Mesenchymal stem cell (in vitro differentiated cells and primary cell): ENCODE data around the gene PARD3B.

Source experiments
- DNase-seq: peaks from one replicate; pipeline ENCODE4 v3.0.0-alpha.2; 2013
- H2AFZ ChIP-seq: one replicate; pipeline ENCODE4 v1.6.1; 2013; ENCODE audit warnings: low read depth, mild to moderate bottlenecking, control low read depth, inconsistent platforms, low read length, moderate library complexity
- H2AK5ac ChIP-seq: 2 replicates; pipeline ENCODE4 v1.6.1; 2013; ENCODE audit warnings: low read length, moderate library complexity, mild to moderate bottlenecking, inconsistent platforms; ENCODE audit not compliant: severe bottlenecking
- H2BK120ac ChIP-seq: one replicate; pipeline ENCODE4 v1.6.1; 2013; ENCODE audit warnings: low read depth, mild to moderate bottlenecking, inconsistent platforms, low read length, moderate library complexity
- H2BK12ac ChIP-seq, 2 experiments: one replicate each; pipeline ENCODE4 v1.6.1; 2013; ENCODE audit warnings: inconsistent platforms in 2 of 2, low read length in 2 of 2, mild to moderate bottlenecking in 2 of 2, moderate library complexity in 2 of 2, control low read depth in 1 of 2
- H2BK15ac ChIP-seq: one replicate; pipeline ENCODE4 v1.6.1; 2013; ENCODE audit warnings: mild to moderate bottlenecking, low read depth, inconsistent platforms; ENCODE audit not compliant: poor library complexity, severe bottlenecking
- H2BK5ac ChIP-seq: 2 replicates; pipeline ENCODE4 v1.6.1; 2013; ENCODE audit warnings: low read depth, mild to moderate bottlenecking, low read length, control low read depth, inconsistent platforms; ENCODE audit not compliant: poor library complexity, severe bottlenecking
- H3K14ac ChIP-seq, 2 experiments: one replicate each; pipeline ENCODE4 v1.6.1; 2013; ENCODE audit warnings: inconsistent platforms in 2 of 2, low read length in 2 of 2, control low read depth in 1 of 2, mild to moderate bottlenecking in 1 of 2, moderate library complexity in 1 of 2
- H3K18ac ChIP-seq, 2 experiments: one replicate each; pipeline ENCODE4 v1.6.1; 2013; ENCODE audit warnings: inconsistent platforms in 2 of 2, low read length in 2 of 2, control low read depth in 1 of 2, low read depth in 1 of 2, mild to moderate bottlenecking in 1 of 2
- H3K23ac ChIP-seq, 2 experiments: one replicate each; pipeline ENCODE4 v1.6.1; 2013; ENCODE audit warnings: inconsistent platforms in 2 of 2, low read length in 2 of 2, mild to moderate bottlenecking in 2 of 2, moderate library complexity in 2 of 2, control low read depth in 1 of 2
- H3K27ac ChIP-seq: 2 replicates; pipeline ENCODE4 v1.5.1; 2013; ENCODE audit warnings: mild to moderate bottlenecking, moderate library complexity, low read length, control low read depth, inconsistent platforms; ENCODE audit not compliant: poor library complexity, severe bottlenecking
- H3K27me3 ChIP-seq, 2 experiments: 2 replicates each; pipeline versions ENCODE4 v1.6.1 to v1.7.0; 2013; ENCODE audit warnings: low read length in 2 of 2, mild to moderate bottlenecking in 2 of 2, moderate library complexity in 2 of 2, control low read depth in 1 of 2, inconsistent platforms in 1 of 2; ENCODE audit not compliant: control insufficient read depth in 1 of 2, insufficient read depth in 1 of 2
- H3K36me3 ChIP-seq, 2 experiments: 2 replicates each; pipeline versions ENCODE4 v1.6.1 to v1.7.0; 2013; ENCODE audit warnings: low read length in 2 of 2, control low read depth in 1 of 2, inconsistent platforms in 1 of 2, low read depth in 1 of 2, mild to moderate bottlenecking in 1 of 2; ENCODE audit not compliant: insufficient read depth in 2 of 2, control insufficient read depth in 1 of 2
- H3K4ac ChIP-seq, 2 experiments: one replicate each; pipeline ENCODE4 v1.6.1; 2013; ENCODE audit warnings: inconsistent platforms in 2 of 2, low read length in 2 of 2, mild to moderate bottlenecking in 2 of 2, moderate library complexity in 2 of 2, control low read depth in 1 of 2, low read depth in 1 of 2
- H3K4me1 ChIP-seq: 2 replicates; pipeline ENCODE4 v1.6.1; 2013; ENCODE audit warnings: low read depth, low read length, control low read depth; ENCODE audit not compliant: control insufficient read depth, insufficient read depth
- H3K4me2 ChIP-seq: 2 replicates; pipeline ENCODE4 v1.6.1; 2013; ENCODE audit warnings: low read length, mild to moderate bottlenecking, inconsistent platforms; ENCODE audit not compliant: poor library complexity, severe bottlenecking
- H3K4me3 ChIP-seq, 2 experiments: 2 replicates each; pipeline versions ENCODE4 v1.5.1 to v1.7.0; 2013; ENCODE audit warnings: low read length in 2 of 2, mild to moderate bottlenecking in 2 of 2, control low read depth in 1 of 2, low read depth in 1 of 2; ENCODE audit not compliant: insufficient read depth in 1 of 2
- H3K79me1 ChIP-seq: replicated peaks from 2 replicates; pipeline ENCODE4 v1.6.1; 2013; ENCODE audit warnings: mild to moderate bottlenecking, control low read depth, low read length, inconsistent platforms; ENCODE audit not compliant: poor library complexity, severe bottlenecking
- H3K9ac ChIP-seq: 2 replicates; pipeline ENCODE4 v1.7.0; 2013; ENCODE audit warnings: mild to moderate bottlenecking, low read length, moderate library complexity
- H3K9me3 ChIP-seq: 2 replicates; pipeline ENCODE4 v1.7.0; 2013; ENCODE audit warnings: mild to moderate bottlenecking, low read length; ENCODE audit not compliant: control insufficient read depth
- H4K8ac ChIP-seq: one replicate; pipeline ENCODE4 v1.6.1; 2013; ENCODE audit warnings: inconsistent platforms, mild to moderate bottlenecking, low read length, moderate library complexity
- H4K91ac ChIP-seq: one replicate; pipeline ENCODE4 v1.6.1; 2013; ENCODE audit warnings: mild to moderate bottlenecking, low read length, inconsistent platforms
- WGBS: methylation state at CpG from one replicate; pipeline ENCODE4 v1.1.7; 2013; ENCODE audit warnings: mixed read lengths; 5-methylcytosine and 5-hydroxymethylcytosine counted together

The PARD3B gene

DNA sequence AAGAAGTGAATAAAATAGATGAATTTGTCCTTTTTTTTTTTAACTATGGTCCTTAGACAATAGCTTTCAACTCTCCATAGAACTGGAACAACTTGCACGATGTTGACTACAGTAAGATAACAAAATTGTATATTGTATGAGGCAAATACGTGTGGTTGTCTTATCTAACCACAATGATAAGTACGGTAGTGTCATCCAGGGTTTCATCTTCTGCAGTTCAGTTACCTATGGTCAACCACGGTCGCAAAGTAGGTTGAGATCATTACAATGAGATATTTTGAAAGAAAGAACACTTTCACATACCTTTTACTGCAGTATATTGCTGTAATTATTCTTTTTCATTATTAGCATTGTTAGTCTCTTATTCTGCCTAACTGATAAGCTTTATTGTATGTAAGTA is 295.2 kb downstream of the PARD3B start:
- peaks cover 3% of the 10 kb centered on the region for H3K4me1 ChIP-seq
- no peak overlapping the region for H2BK120ac ChIP-seq
- H3K27ac ChIP-seq = no peak overlapping the region
- H3K4me3 ChIP-seq = no peak overlapping the region
- H2BK12ac ChIP-seq = no peak overlapping the region
- H3K79me1 ChIP-seq = peaks cover 1% of the 10 kb centered on the region
- no peak overlapping the region for H3K18ac ChIP-seq
- H2AFZ ChIP-seq = no peak overlapping the region
- H2AK5ac ChIP-seq = no peak overlapping the region
- no peaks in the 10 kb centered on the region for H3K9me3 ChIP-seq
- WGBS = 83% methylated on average over 3 of the region's 5 CpGs
- H3K9ac ChIP-seq = no peak overlapping the region
- H3K4me2 ChIP-seq = no peak overlapping the region
- no peak overlapping the region for H4K8ac ChIP-seq
- no peaks in the 10 kb centered on the region for H3K27me3 ChIP-seq
- H3K23ac ChIP-seq = no peak overlapping the region
- H3K4ac ChIP-seq = no peak overlapping the region
- no peaks in the 10 kb centered on the region for H3K36me3 ChIP-seq
- no peak overlapping the region for H2BK5ac ChIP-seq
- no peak overlapping the region for H4K91ac ChIP-seq
- DNase-seq = no peak
- no peak overlapping the region for H3K14ac ChIP-seq
- no peak overlapping the region for H2BK15ac ChIP-seq

- no peak overlapping the region for H4K91ac ChIP-seq
- H3K14ac ChIP-seq = no peak overlapping the region
- peak overlapping the region; percentile 95 for H3K27ac ChIP-seq
- H3K23ac ChIP-seq = no peak overlapping the region
- no CpG with 5 or more reads among the region's 1 CpG for WGBS
- no peak overlapping the region for H2AK5ac ChIP-seq
- H3K4me2 ChIP-seq = no peak overlapping the region
- no peaks in the 10 kb centered on the region for H3K27me3 ChIP-seq
- peaks cover 3% of the 10 kb centered on the region for H3K4me1 ChIP-seq
- H2BK12ac ChIP-seq = no peak overlapping the region
- no peak overlapping the region for H3K4me3 ChIP-seq
- no peak overlapping the region for H2AFZ ChIP-seq
- no peak overlapping the region for H3K4ac ChIP-seq
- no peaks in the 10 kb centered on the region for H3K36me3 ChIP-seq
- H2BK15ac ChIP-seq = no peak overlapping the region
- no peak overlapping the region for H4K8ac ChIP-seq
- no peak overlapping the region for H3K18ac ChIP-seq
- no peak overlapping the region for H2BK120ac ChIP-seq
- H3K9me3 ChIP-seq = no peaks in the 10 kb centered on the region
- H2BK5ac ChIP-seq = no peak overlapping the region
- DNase-seq = no peak
- peaks cover 1% of the 10 kb centered on the region for H3K79me1 ChIP-seq
- H3K9ac ChIP-seq = peak overlapping the region; percentile 47
Observed at GRCh38 chr2:204842068-204842467, 296.8 kb downstream of the PARD3B start.

DNA sequence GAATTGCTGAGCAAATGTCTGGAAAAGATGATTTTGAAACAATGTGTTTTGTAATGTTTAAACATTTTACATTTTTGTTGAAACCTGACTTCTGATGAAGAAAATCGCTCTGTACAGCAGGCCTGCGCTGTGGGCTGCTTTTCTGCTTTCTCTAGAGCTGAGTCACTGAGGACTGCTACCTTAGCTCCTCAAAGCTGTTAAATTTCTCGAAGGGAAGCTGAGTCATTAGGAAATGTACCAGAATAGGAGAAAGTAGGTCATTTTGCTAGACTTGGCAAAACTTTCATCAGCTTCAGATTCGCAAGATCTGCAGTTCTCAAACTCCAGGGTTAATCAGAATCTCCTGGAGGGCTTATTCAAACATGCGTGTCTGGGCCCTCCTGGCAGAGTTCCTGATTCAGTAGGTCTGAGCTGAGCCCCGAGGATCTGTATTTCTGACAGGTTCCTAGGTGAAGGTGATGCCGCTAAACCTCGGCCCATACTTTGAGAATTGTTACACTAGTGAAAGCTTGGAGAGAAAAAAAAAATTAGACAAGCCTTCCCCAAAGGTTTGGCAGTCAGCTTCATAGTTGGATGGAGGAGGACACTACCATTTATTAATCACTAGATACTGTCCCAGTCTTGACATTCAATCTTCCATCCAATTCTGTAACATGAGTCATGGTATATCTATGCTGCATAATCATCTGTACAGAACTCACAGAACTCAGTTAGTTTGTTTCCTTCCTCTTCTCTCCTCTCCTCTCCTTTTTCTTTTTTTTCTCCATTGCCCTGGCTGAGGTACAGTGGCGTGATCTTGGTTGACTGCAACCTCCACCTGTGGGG is 297.6 kb downstream of the PARD3B start:
- no peaks in the 10 kb centered on the region for H3K36me3 ChIP-seq
- WGBS = 53% methylated on average over 8 of the region's 9 CpGs

DNA sequence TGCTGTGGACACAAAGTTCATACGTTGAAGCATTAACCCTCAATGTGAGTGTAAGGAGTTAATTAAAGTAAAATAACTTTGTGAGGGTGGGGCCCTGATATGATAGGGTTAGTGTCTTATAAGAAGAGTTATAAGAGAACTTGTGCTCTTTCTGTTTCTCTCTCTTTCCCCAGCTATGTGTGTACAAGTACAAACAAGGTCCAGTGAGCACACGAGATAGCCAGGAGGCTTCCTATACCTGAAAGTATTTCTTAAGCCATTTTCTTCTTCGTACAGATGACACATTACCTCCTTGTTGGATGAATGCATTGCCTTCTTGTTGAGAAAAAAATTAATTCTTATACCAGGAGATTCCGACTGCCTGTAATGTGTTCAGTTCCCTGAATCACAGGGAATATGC is 301.2 kb downstream of the PARD3B start:
- no peak overlapping the region for H2BK15ac ChIP-seq
- H2BK120ac ChIP-seq = no peak overlapping the region
- H3K14ac ChIP-seq = no peak overlapping the region
- H3K18ac ChIP-seq = no peak overlapping the region
- H3K4me2 ChIP-seq = no peak overlapping the region
- H4K8ac ChIP-seq = no peak overlapping the region
- H3K36me3 ChIP-seq = no peaks in the 10 kb centered on the region
- H3K4ac ChIP-seq = no peak overlapping the region
- no peak for DNase-seq
- H2AK5ac ChIP-seq = no peak overlapping the region
- H3K27me3 ChIP-seq = no peaks in the 10 kb centered on the region
- H3K27ac ChIP-seq = no peak overlapping the region
- 90% methylated on average over 1 of the region's 4 CpGs for WGBS
- H3K23ac ChIP-seq = no peak overlapping the region
- H2AFZ ChIP-seq = no peak overlapping the region
- H3K9me3 ChIP-seq = no peaks in the 10 kb centered on the region
- no peak overlapping the region for H3K9ac ChIP-seq
- H3K79me1 ChIP-seq = no peaks in the 10 kb centered on the region
- no peak overlapping the region for H3K4me3 ChIP-seq
- no peak overlapping the region for H2BK12ac ChIP-seq
- H3K4me1 ChIP-seq = peaks cover 3% of the 10 kb centered on the region
- H2BK5ac ChIP-seq = no peak overlapping the region
- no peak overlapping the region for H4K91ac ChIP-seq

More for the DNA sequence above, 297.6 kb downstream of the PARD3B start:
- no peaks in the 10 kb centered on the region for H3K27me3 ChIP-seq
- H2BK120ac ChIP-seq = no peak overlapping the region
- H3K14ac ChIP-seq = no peak overlapping the region
- peaks cover 3% of the 10 kb centered on the region for H3K4me1 ChIP-seq
- H2BK5ac ChIP-seq = no peak overlapping the region
- H3K4ac ChIP-seq = no peak overlapping the region
- H2AK5ac ChIP-seq = peak overlapping the region; percentile 6
- peak overlapping the region in 1 of 2 experiments; percentile 57 for H3K18ac ChIP-seq
- peak overlapping the region; percentile 42 for H3K4me2 ChIP-seq
- H3K9me3 ChIP-seq = no peaks in the 10 kb centered on the region
- no peak overlapping the region for H2BK15ac ChIP-seq
- no peak overlapping the region for H4K8ac ChIP-seq
- H2BK12ac ChIP-seq = no peak overlapping the region
- H4K91ac ChIP-seq = no peak overlapping the region
- H3K23ac ChIP-seq = no peak overlapping the region
- H3K4me3 ChIP-seq = peak overlapping the region in 1 of 2 experiments; percentile 14
- peak overlapping the region; percentile 95 for H3K27ac ChIP-seq
- peak; percentile 92 for DNase-seq
- peak overlapping the region; percentile 47 for H3K9ac ChIP-seq
- H3K79me1 ChIP-seq = no peaks in the 10 kb centered on the region
- H2AFZ ChIP-seq = no peak overlapping the region
